Activated naive CD8-positive, alpha-beta T cell treated with anti-CD3 and anti-CD28 coated beads, Interleukin-2, amount 50 U/mL, for 24 hours (primary cell): ENCODE measurements around the gene P3H3.

Experiments
- ATAC-seq: fragments of 150-1000 bp; cut with Tn5 transposase; one replicate; pipeline ENCODE4 v1.10.0; 2021
- DNase-seq: peaks from one replicate; pipeline ENCODE4 v3.0.0; 2021
- H3K27ac Mint-ChIP-seq: one replicate; pipeline ENCODE4 v1.8.0; 2021; ENCODE audit warnings: mild to moderate bottlenecking, mixed read lengths
- H3K27me3 Mint-ChIP-seq: one replicate; pipeline ENCODE4 v1.8.0; 2021; ENCODE audit warnings: mixed read lengths
- H3K36me3 Mint-ChIP-seq: one replicate; pipeline ENCODE4 v1.8.0; 2021; ENCODE audit warnings: low read depth, mixed read lengths
- H3K4me1 Mint-ChIP-seq: one replicate; pipeline ENCODE4 v1.8.0; 2021; ENCODE audit warnings: mixed read lengths
- H3K4me3 Mint-ChIP-seq: one replicate; pipeline ENCODE4 v1.8.0; 2021; ENCODE audit warnings: mild to moderate bottlenecking, moderate library complexity, mixed read lengths
- H3K9me3 Mint-ChIP-seq: one replicate; pipeline ENCODE4 v1.8.0; 2021; ENCODE audit warnings: mixed read lengths

The P3H3 gene

DNA sequence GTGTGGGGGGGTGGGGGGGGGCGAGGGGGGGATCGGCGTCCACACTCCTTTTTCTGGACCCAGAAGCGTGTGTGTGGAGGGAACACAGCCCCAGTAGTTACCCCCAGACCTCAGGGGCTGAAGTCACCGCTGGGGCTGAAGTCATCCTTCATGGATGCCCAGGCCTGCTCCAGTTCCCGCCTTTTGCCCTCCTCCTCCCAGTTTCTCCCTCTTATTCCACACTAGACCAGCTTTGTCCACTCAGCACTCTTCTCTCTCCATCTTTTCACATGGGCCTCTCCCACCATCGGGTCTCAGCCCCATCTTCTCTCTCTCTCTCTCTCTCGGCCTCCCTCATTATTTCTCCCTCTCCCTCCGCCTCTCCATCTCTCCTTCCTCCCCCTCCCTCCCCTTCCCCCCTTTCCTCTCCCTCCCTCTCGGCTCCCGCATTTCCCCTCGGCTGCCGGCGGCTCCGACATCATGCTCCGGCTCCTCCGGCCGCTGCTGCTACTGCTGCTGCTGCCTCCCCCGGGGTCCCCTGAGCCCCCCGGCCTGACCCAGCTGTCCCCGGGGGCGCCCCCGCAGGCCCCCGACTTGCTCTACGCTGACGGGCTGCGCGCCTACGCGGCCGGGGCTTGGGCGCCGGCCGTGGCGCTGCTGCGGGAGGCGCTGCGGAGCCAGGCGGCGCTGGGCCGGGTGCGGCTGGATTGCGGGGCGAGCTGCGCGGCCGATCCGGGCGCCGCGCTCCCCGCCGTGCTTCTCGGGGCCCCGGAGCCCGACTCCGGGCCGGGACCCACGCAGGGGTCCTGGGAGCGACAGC, at the start of gene P3H3:
Gene P3H3 (plus strand): TSS at position 426 of the 799 bp plus-strand sequence. CDS start 34 bp downstream, at position 460.
- Mint-ChIP-seq H3K9me3 (no peaks in the 10 kb centered on the region), H3K27ac (peak within 1 kb of the TSS; percentile 64), H3K27me3 (peaks cover 57% of the 10 kb centered on the region), H3K4me3 (peak within 1 kb of the TSS; percentile 67), H3K4me1 (peaks cover 17% of the 10 kb centered on the region), H3K36me3 (no peaks in the 10 kb centered on the region)
- ATAC-seq = peak; percentile 18
- no peak for DNase-seq

GRCh38 chr12:6778574-6779550, 49.3 kb upstream of the P3H3 start:
- Mint-ChIP-seq H3K27me3 (peaks cover 7% of the 10 kb centered on the region), H3K9me3 (no peaks in the 10 kb centered on the region), H3K4me1 (peaks cover 90% of the 10 kb centered on the region), H3K27ac (peak overlapping the region; percentile 92), H3K36me3 (peaks cover 47% of the 10 kb centered on the region), H3K4me3 (peak overlapping the region; percentile 98)
- DNase-seq (peak; percentile 94), ATAC-seq (peak; percentile 30)

- DNase-seq (peak; percentile 24), ATAC-seq (peak; percentile 23)
- Mint-ChIP-seq H3K4me3 (peak overlapping the region; percentile 77), H3K27me3 (peaks cover 2% of the 10 kb centered on the region), H3K9me3 (no peaks in the 10 kb centered on the region), H3K4me1 (peaks cover 92% of the 10 kb centered on the region), H3K27ac (peak overlapping the region; percentile 92), H3K36me3 (peaks cover 38% of the 10 kb centered on the region)
Measured at GRCh38 chr12:6779708-6780432, 48.3 kb upstream of the P3H3 start.

GRCh38 chr12:6780573-6780972, 47.6 kb upstream of the P3H3 start:
- DNase-seq = peak; percentile 51
- ATAC-seq = peak; percentile 80
- H3K27me3 Mint-ChIP-seq = peaks cover 2% of the 10 kb centered on the region
- H3K4me3 Mint-ChIP-seq = peak overlapping the region; percentile 77
- H3K27ac Mint-ChIP-seq = peak overlapping the region; percentile 92
- peaks cover 91% of the 10 kb centered on the region for H3K4me1 Mint-ChIP-seq
- no peaks in the 10 kb centered on the region for H3K9me3 Mint-ChIP-seq
- peaks cover 31% of the 10 kb centered on the region for H3K36me3 Mint-ChIP-seq

DNA sequence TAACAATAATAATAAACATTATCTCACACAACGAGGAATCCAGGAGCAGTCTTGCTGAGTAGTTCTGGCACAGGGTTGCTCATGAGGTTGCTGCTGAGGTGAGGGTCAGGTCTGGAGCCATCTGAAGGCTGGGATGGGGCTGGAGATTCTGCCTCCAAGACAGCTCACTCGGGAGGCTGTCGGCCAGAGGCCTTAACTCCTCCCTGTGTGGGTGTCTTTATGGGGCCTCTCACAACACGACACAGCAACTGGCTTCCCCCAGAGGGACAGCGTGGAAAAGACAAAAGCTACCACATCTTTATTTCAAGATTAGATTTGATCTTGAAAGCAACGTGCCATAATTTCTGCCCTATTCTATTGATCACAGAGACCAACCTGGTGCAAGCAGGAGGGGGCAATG, 46.1 kb upstream of the P3H3 start:
- Mint-ChIP-seq H3K9me3 (no peaks in the 10 kb centered on the region), H3K36me3 (peaks cover 17% of the 10 kb centered on the region), H3K4me3 (peak overlapping the region; percentile 77), H3K27ac (peak overlapping the region; percentile 68), H3K4me1 (peaks cover 90% of the 10 kb centered on the region), H3K27me3 (peaks cover 2% of the 10 kb centered on the region)
- ATAC-seq = no peak
- DNase-seq = no peak

DNA sequence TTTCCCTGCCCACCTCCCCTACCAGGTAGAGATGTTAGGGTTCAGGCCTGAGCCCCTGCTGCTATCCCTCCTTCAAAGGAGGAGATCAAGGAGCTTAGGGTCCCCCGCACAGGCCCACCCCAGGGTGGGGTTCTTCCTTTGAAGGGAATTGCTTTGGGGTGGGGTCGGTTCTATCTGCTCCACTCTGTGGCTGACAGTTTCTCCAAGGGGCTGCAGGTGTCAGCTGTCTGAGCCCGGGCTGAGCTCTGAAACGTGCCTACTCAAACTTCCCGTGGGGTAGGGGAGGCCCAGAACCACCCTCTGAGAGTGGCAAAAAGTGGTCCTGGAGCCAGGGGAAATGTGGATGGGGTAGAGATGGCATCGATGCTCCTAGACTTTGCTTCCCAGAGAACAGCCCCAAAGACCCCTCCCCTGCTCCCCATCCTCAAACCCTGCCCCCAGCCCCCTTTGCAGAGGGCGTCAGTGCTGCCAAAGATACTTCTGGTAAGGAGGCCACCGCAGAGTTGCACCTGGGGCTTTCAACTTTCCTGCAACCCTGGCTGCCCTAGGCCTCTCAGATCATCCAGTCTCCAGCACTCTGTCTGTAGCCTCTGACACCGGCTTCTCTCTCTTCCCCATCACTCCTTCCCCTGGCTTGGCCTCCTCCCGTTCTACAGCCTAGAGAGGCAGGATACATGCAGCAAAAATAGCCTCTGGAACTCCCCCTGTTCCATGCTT, 45.2 kb upstream of the P3H3 start:
- H3K27me3 Mint-ChIP-seq = peaks cover 2% of the 10 kb centered on the region
- no peak for DNase-seq
- H3K36me3 Mint-ChIP-seq = peaks cover 9% of the 10 kb centered on the region
- H3K27ac Mint-ChIP-seq = no peak overlapping the region
- no peaks in the 10 kb centered on the region for H3K9me3 Mint-ChIP-seq
- ATAC-seq = no peak
- peaks cover 83% of the 10 kb centered on the region for H3K4me1 Mint-ChIP-seq
- peak overlapping the region; percentile 50 for H3K4me3 Mint-ChIP-seq

GRCh38 chr12:6783828-6784227, 44.4 kb upstream of the P3H3 start:
- H3K4me1 Mint-ChIP-seq = peaks cover 82% of the 10 kb centered on the region
- no peaks in the 10 kb centered on the region for H3K9me3 Mint-ChIP-seq

DNA sequence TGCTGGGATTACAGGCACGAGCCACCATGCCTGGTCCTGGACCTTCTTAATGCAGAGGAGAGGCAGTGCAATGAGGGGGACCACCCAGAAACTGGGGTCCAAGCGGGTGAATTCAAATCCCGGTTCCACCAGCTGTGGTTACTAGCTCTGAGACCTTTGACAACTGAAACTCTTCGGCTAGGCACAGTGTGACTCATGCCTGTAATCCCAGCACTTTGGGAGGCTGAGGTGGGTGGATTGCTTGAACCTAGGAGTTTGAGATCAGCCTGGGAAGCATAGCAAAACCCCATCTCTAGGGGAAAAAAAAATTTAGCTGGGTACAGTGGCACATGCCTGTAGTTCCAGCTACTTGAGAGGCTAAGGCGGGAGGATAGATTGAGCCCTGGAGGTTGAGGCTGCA, 43.9 kb upstream of the P3H3 start:
- Mint-ChIP-seq H3K27me3 (no peaks in the 10 kb centered on the region), H3K4me3 (no peak overlapping the region), H3K36me3 (no peaks in the 10 kb centered on the region), H3K27ac (no peak overlapping the region), H3K4me1 (peaks cover 82% of the 10 kb centered on the region), H3K9me3 (no peaks in the 10 kb centered on the region)
- DNase-seq (no peak), ATAC-seq (no peak)

More at GRCh38 chr12:6783828-6784227, 44.4 kb upstream of the P3H3 start:
- Mint-ChIP-seq H3K27ac (no peak overlapping the region), H3K4me3 (peak overlapping the region; percentile 42), H3K36me3 (peaks cover under 1% of the 10 kb centered on the region), H3K27me3 (no peaks in the 10 kb centered on the region)
- DNase-seq (no peak), ATAC-seq (no peak)

DNA sequence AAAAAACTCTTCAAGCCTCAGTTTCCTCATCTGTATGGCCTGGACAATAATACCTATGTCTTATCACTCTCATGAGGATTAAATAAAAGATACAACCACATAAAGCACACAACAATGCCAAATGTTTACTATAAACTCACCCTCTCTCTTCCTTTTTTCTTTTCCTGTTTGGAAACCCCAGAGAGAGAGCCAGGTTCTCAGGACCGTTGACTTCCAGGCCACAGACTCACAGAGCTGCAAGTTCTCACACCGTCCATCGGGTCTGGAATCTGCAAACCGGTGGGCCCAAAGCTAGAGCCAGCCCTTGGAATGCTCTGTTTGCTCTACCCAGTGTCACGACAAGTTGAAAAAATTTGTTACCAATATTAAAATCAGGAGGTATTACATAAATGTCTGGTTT, 43.4 kb upstream of the P3H3 start:
- Mint-ChIP-seq H3K4me3 (no peak overlapping the region), H3K4me1 (peaks cover 82% of the 10 kb centered on the region), H3K9me3 (no peaks in the 10 kb centered on the region), H3K27ac (no peak overlapping the region), H3K36me3 (no peaks in the 10 kb centered on the region), H3K27me3 (no peaks in the 10 kb centered on the region)
- DNase-seq = no peak
- no peak for ATAC-seq

DNA sequence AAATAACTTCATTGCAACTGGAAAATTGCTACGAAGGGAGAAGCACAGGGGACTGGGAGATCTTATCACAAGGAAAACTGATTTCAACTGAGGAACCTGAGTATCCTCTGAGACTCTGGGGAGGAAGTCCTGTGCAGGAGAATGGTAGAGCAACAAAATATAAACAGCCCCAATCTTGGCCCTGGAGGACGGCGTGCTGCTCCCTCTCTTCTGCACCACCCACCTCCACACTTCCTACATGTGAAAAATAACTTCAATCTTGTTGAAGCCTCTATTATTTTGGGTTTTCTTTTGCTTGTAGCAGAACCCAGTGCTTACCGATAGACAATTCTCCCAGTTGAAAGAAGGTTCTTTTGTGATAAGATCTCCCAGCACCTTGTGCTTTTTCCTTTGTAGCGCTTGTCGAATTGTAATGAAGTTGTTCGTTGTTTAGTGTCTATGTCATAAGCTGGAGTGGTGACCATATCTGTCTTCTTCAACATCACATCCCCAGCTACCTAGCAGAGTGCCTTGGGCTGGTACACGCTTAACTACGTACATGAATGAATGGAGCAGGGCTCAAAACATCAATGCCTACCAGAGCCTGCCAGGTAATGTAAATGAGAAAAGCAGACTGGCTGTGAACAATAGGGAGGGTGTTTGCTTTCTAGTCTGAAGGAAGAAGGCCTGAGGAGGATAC, 41.7 kb upstream of the P3H3 start:
- H3K9me3 Mint-ChIP-seq = no peaks in the 10 kb centered on the region
- H3K4me3 Mint-ChIP-seq = no peak overlapping the region
- no peaks in the 10 kb centered on the region for H3K36me3 Mint-ChIP-seq
- H3K4me1 Mint-ChIP-seq = peaks cover 78% of the 10 kb centered on the region
- no peaks in the 10 kb centered on the region for H3K27me3 Mint-ChIP-seq
- ATAC-seq (no peak), DNase-seq (no peak)
- H3K27ac Mint-ChIP-seq = no peak overlapping the region

- ATAC-seq (no peak), DNase-seq (no peak)
- Mint-ChIP-seq H3K9me3 (no peaks in the 10 kb centered on the region), H3K36me3 (no peaks in the 10 kb centered on the region), H3K27me3 (peaks cover 2% of the 10 kb centered on the region), H3K4me1 (peaks cover 79% of the 10 kb centered on the region), H3K27ac (no peak overlapping the region), H3K4me3 (no peak overlapping the region)
Measured at GRCh38 chr12:6787309-6787708, 40.9 kb upstream of the P3H3 start.

GRCh38 chr12:6788972-6789924, 39.0 kb upstream of the P3H3 start, which contains the start of gene CD4:
Gene CD4, plus strand, starts transcription at chr12:6789528. Its CDS starts 10,611 bp downstream, at chr12:6800139.
- no peaks in the 10 kb centered on the region for H3K9me3 Mint-ChIP-seq
- no peaks in the 10 kb centered on the region for H3K36me3 Mint-ChIP-seq
- H3K4me3 Mint-ChIP-seq = peak within 1 kb of the TSS; percentile 70
- peak within 1 kb of the TSS; percentile 29 for H3K27ac Mint-ChIP-seq
- ATAC-seq = peak; percentile 71
- peaks cover 5% of the 10 kb centered on the region for H3K27me3 Mint-ChIP-seq
- peak; percentile 66 for DNase-seq
- peaks cover 72% of the 10 kb centered on the region for H3K4me1 Mint-ChIP-seq
